Activated CD4-positive, alpha-beta memory T cell treated with anti-CD3 and anti-CD28 coated beads for 36 hours (primary cell): ENCODE measurements around the gene F5. TPM values are rescaled to one million over a fixed set of nuclear protein-coding genes. Genes with fewer than 3 reads are reported as not detected.

Experiments
- CTCF ChIA-PET: fragments of 350-600 bp; sonication (Branson Sonifier 250); formaldehyde crosslinking; loops from one replicate; lab custom pipeline; 2021; ENCODE audit warnings: antibody characterized with exemption, inconsistent platforms; lab: Charles Lee
- POLR2A ChIA-PET: fragments of 350-600 bp; sonication (Branson Sonifier 250); formaldehyde crosslinking; loops from one replicate; lab custom pipeline; 2021; ENCODE audit warnings: antibody characterized with exemption; lab: Charles Lee
- DNase-seq: peaks from one replicate; pipeline ENCODE4 v3.0.0-alpha.2; 2020
- H3K27ac Mint-ChIP-seq: one replicate; pipeline ENCODE4 v1.8.0; 2021; ENCODE audit warnings: mixed read lengths
- H3K27me3 Mint-ChIP-seq: one replicate; pipeline ENCODE4 v1.8.0; 2021; ENCODE audit warnings: mixed read lengths
- H3K36me3 Mint-ChIP-seq: one replicate; pipeline ENCODE4 v1.8.0; 2021; ENCODE audit warnings: mixed read lengths
- H3K4me1 Mint-ChIP-seq: one replicate; pipeline ENCODE4 v1.8.0; 2021; ENCODE audit warnings: low read depth, mixed read lengths
- H3K4me3 Mint-ChIP-seq: one replicate; pipeline ENCODE4 v1.8.0; 2021; ENCODE audit warnings: mild to moderate bottlenecking, mixed read lengths
- H3K9me3 Mint-ChIP-seq: one replicate; pipeline ENCODE4 v1.8.0; 2021; ENCODE audit warnings: mixed read lengths
- intact Hi-C: fragments of 100-400 bp; cut with micrococcal nuclease; formaldehyde crosslinking; loops from one replicate; pipeline ENCODE4 v1.15.1; 2023
- total RNA-seq, 2 experiments: library from RNA; stranded (reverse); gene quantifications; one replicate each; pipeline ENCODE4 v1.2.3, GENCODE V29; 2021

F5 gene
- total RNA-seq, 2 experiments from 2014 or later = 50.8 to 51.1 TPM

DNA sequence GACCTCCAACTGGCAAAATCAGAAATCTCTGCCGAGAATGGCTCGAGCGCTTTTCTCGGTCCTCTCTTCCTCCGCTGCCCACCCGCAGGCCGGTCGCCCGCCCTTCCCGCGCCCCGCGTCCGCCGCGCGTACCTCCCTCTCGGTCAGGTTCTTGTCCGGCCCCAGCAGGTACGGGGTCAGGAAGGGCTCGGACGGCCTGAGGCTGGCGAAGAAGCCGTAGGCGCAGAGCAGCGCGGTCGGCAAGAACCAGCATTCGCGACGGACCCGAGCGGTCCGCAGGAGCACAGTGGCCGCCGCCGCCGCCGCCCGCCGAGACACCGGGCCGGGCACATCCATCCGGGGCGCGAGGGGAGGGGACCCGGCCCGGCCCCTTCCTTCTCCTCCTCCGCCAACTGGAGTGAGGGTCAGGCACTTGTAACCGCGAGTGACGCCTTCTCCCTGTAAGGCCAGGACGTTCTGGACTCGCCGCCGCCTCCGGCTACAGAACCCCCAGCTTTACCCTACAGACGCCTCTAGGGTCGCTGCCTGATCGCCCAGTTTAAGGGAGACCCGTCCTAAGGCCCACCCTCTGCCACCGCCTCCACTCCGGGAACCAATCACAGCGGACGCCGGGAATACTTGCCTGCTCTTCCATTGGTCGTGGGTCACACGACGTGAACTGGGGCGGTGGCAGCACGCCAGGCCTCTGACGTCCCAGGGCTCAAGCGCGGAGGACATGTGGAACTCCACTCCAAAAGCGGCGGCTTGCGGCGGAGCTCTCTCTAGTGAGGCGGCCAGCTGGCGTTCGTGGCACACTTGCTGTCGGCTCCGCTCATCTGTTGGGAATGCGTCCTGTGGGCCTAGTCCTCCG, 100.6 kb downstream of the F5 start, which contains the start of gene SLC19A2:
Gene SLC19A2 (minus strand): TSS at position 514 of the 850 bp plus-strand sequence. CDS start 178 bp downstream, at position 336.
- Mint-ChIP-seq H3K27ac (peak within 1 kb of the TSS; percentile 83), H3K4me3 (peak within 1 kb of the TSS; percentile 79), H3K36me3 (peaks cover 3% of the 10 kb centered on the region), H3K4me1 (peaks cover 53% of the 10 kb centered on the region), H3K9me3 (no peaks in the 10 kb centered on the region), H3K27me3 (no peaks in the 10 kb centered on the region)
- ChIA-PET POLR2A (interaction anchor here (0.9 to 1.3 kb wide), 3 partner anchors 23 to 118 kb away, joined by 4 to 5 read pairs (median 4); partner anchors contain the start of genes BLZF1 and NME7), CTCF (interaction anchor here (0.9 to 1.3 kb wide), 2 partner anchors 19 to 116 kb away, joined by 3 read pairs; no protein-coding TSS in a partner anchor)
- intact Hi-C loops = loop anchor here (1.0 to 10.0 kb wide), 9 partner anchors 62 to 589 kb away; partner anchors contain the start of genes ATP1B1, KIFAP3, METTL18 and NME7
- DNase-seq = peak; percentile 96

DNA sequence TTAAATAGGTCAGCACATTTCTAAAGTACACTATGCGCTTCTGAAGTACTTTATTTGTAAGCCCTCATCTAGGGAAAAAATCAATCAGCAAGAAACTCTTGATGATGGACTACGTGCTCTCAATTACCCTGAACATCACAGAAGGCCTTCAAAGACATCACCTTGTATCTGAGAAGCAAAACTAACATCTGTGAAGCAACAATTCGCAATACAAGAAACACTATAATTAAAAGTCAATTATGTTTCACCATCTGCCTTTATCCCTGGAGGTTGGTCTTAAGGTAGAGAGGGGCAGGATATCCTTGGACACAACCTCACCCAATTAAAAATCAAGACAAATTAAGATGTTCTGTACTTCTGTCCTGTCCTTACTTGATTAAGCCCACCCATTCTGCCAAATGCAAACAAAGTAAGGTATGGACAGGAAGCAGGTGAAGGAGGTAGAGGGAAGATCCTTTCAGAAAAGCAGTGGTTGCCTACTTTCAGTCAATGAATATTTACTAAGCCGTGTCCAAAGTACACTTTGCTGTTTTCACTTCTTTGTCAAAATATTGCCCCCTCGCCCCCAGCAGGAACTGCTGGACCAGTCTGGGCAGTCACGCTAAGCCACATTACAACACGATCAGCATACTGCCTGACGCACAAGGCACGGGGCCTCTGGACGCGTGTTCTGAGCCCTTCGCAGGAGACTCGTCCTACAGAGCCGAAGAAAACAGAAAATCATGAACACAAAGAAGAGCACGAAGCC, 101.4 kb downstream of the F5 start:
- H3K36me3 Mint-ChIP-seq = peaks cover 3% of the 10 kb centered on the region
- POLR2A ChIA-PET = no interaction called here

DNA sequence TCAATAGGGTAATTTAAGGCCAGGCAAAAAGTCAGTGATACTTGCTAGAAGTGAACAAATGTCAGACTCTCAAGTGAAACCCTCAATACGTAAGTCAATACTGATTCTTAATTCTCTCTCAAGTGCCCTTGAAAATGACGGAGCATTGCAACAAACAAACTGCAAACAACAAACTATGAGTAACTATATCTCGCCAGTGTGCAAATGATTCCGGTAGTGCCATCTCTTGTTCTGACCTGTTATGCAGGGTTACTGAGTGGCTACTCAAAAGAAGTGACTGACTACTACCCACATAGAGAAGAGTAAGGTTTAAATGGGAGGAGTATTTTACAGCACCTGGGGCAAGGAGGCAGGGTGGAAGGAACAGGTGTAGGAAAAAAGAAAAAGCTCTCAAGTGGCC, 102.2 kb downstream of the F5 start:
- Mint-ChIP-seq H3K4me1 (peaks cover 49% of the 10 kb centered on the region), H3K9me3 (no peaks in the 10 kb centered on the region), H3K27ac (no peak overlapping the region), H3K27me3 (no peaks in the 10 kb centered on the region), H3K4me3 (peak overlapping the region; percentile 79), H3K36me3 (peaks cover 3% of the 10 kb centered on the region)
- ChIA-PET POLR2A (no interaction called here), CTCF (interaction anchor here (1.4 kb wide), 1 partner anchor 18 kb away, joined by 4 read pairs; no protein-coding TSS in a partner anchor)
- DNase-seq = no peak
- intact Hi-C loops = loop anchor here (2.0 to 10.0 kb wide), 4 partner anchors 209 to 591 kb away; partner anchors contain the start of genes ATP1B1 and KIFAP3

More for the DNA sequence above, 101.4 kb downstream of the F5 start:
- Mint-ChIP-seq H3K27me3 (no peaks in the 10 kb centered on the region), H3K27ac (peak overlapping the region; percentile 42), H3K4me1 (peaks cover 53% of the 10 kb centered on the region), H3K4me3 (peak overlapping the region; percentile 79), H3K9me3 (no peaks in the 10 kb centered on the region)
- DNase-seq = peak; percentile 57
- intact Hi-C loops = loop anchor here (1.0 to 10.0 kb wide), 7 partner anchors 62 to 590 kb away; partner anchors contain the start of genes ATP1B1, KIFAP3 and NME7
- CTCF ChIA-PET = interaction anchor here (1.3 kb wide), 1 partner anchor 117 kb away, joined by 3 read pairs; no protein-coding TSS in a partner anchor

DNA sequence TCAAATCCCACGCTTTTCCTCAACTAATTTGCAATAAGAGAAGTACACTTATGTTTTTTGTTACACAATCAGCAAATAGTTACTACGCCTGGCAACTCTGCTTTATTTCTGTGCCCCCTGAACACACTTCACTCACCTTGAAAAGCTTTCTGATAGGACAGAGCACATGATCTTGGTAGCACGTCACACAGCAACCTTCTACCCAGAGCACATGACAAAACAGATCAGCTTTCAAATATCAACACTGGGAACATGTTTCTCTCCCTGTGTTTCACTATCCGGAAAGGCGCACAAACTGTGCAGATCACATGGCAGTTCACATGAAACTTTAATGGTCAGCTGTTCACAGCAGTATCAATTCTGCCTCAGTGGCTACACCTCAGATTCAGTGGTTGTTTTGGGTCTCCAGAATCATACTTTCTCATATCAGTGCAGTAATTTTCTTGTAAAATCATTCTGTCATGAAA, 102.7 kb downstream of the F5 start:
- H3K27ac Mint-ChIP-seq = no peak overlapping the region
- ChIA-PET CTCF (interaction anchor here (1.4 kb wide), 2 partner anchors 18 to 229 kb away, joined by 4 read pairs; no protein-coding TSS in a partner anchor), POLR2A (no interaction called here)
- H3K4me3 Mint-ChIP-seq = peak overlapping the region; percentile 6
- H3K9me3 Mint-ChIP-seq = no peaks in the 10 kb centered on the region
- DNase-seq = no peak
- no peaks in the 10 kb centered on the region for H3K27me3 Mint-ChIP-seq
- peaks cover 44% of the 10 kb centered on the region for H3K4me1 Mint-ChIP-seq
- intact Hi-C loops = loop anchor here (10.0 kb wide), 3 partner anchors 349 to 591 kb away; partner anchors contain the start of genes ATP1B1 and KIFAP3
- H3K36me3 Mint-ChIP-seq = peaks cover 3% of the 10 kb centered on the region

DNA sequence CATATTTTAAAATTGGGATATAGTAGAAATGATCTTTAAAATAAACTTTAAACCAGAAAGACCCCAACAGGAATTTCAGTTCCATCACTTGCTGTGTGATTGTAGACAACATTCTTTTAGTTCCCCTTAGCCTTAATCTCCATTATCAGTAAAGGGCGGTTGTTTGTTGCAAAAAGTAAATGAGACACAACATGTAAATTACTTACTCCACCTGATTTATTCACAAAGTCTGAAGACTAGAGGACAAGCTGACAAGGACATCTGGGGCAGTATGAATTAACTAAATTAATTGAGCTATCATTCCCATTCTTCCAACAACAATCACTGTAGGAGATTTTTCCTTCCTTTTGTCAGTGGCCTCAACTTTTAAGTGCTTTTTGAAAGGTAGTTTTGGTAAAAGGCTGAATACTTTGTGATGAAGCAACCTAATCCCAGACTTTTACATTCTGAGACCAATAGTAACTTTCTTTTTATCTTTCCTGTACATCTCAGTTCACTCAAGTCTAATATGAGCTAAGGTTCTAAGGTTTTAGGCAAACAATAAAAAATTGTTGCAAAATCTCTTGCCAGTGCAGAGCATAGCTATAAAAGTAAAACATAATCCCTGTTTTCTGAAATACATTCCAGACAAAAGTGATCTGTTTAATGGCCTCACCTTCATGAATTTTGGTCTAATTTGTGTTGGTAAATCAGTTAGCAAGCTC, 106.8 kb downstream of the F5 start:
- no peak for DNase-seq
- H3K27ac Mint-ChIP-seq = no peak overlapping the region
- CTCF ChIA-PET = interaction anchor here (0.7 to 0.9 kb wide), 2 partner anchors 233 to 1113 kb away, joined by 4 read pairs; no protein-coding TSS in a partner anchor
- H3K9me3 Mint-ChIP-seq = no peaks in the 10 kb centered on the region
- intact Hi-C loops = loop anchor here (10.0 kb wide), 3 partner anchors 345 to 595 kb away; partner anchors contain the start of genes ATP1B1 and KIFAP3
- no peak overlapping the region for H3K4me3 Mint-ChIP-seq
- peaks cover 16% of the 10 kb centered on the region for H3K4me1 Mint-ChIP-seq
- H3K36me3 Mint-ChIP-seq = peaks cover 14% of the 10 kb centered on the region
- POLR2A ChIA-PET = no interaction called here
- H3K27me3 Mint-ChIP-seq = no peaks in the 10 kb centered on the region

DNA sequence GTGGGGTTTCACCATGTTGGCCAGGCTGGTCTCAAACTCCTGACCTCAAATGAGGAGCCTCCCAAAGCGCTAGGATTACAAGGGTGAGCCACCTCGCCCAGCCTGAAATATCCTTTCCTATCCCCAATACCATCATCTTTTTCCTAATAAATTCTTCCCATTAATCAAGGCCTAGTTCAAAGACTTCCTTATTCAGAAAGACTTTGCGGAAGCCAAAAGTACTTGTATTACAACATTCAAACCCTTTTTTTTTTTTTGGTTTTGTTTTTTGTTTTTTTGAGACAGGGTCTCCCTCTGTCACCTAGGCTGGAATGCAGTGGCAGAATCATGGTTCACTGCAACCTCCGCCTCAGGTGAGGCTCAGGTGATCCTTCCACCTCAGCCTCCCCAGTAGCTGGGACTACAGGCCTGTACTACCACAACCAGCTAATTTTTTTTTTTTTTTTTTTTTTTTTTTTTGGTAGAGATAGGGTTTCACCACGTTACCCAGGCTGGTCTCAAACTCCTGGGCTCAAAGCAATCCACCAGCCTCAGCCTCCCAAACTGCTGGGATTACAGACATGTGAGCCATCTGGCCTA, 108.1 kb downstream of the F5 start:
- POLR2A ChIA-PET = no interaction called here
- no peak for DNase-seq
- Mint-ChIP-seq H3K27ac (no peak overlapping the region), H3K4me3 (no peak overlapping the region), H3K36me3 (peaks cover 11% of the 10 kb centered on the region), H3K9me3 (no peaks in the 10 kb centered on the region), H3K27me3 (no peaks in the 10 kb centered on the region), H3K4me1 (peaks cover 6% of the 10 kb centered on the region)
- CTCF ChIA-PET = no interaction called here
- intact Hi-C loops = no loop called here

DNA sequence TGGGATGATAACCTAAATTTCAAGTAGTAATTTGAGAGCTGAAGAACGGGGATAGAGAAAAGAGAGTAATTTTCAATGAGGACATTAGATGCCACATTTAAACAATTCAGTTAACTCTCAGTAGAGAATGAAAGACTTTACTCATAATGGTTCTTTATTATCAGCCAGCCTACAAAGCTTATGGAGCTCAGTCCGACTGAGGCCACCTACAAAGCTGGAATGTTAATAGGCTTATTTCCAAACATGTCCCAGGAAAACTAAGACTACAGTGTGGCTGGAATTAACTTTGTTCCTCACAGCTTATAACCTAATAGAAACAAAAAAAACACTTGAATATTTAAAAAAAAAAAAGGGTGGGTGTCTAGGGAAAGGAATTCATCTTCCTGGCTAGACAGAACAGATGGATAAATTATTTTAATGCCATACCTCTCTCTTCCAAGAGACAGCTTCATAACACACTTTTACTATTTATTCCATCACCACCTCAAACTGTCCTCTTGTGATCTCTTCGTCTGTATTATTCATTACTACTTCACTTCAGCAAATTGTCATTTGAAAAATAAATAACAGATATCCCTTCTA, 110.4 kb downstream of the F5 start:
- DNase-seq = no peak
- intact Hi-C loops = no loop called here

DNA sequence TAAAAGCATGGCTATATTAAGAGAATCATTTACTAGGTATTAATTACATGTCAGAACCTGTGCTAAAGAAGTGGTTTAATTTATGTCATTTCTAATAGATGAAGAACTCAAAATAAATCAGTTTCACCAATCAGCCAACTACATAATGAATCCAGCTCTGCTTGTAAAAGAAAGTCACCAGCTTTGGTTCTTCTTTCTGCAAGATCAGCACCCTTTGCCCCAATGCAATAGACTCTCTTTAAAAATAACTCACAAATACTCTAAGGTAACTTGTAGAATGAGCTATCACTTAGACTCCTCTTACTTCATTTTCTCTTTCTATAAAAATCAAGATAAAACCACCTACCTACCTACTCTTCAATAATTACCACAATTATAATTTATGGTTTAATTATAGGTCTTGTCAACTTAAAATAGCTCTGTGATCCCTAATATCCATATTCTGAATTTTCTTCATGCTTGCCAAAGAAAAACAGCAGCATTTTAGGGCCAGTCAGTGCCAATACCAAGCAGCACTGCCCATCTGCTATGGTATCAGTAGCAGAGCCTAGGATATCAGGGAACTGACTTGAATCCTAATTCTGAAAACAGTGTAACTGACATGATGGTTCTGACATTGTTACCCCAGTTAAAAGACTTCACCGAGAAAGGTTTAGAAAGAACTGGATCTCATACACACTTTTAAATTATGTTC, 111.8 kb downstream of the F5 start:
- CTCF ChIA-PET = no interaction called here
- no peak overlapping the region for H3K27ac Mint-ChIP-seq
- intact Hi-C loops = no loop called here

More for the DNA sequence above, 110.4 kb downstream of the F5 start:
- H3K4me1 Mint-ChIP-seq = peaks cover 2% of the 10 kb centered on the region
- no peaks in the 10 kb centered on the region for H3K9me3 Mint-ChIP-seq
- peaks cover 11% of the 10 kb centered on the region for H3K36me3 Mint-ChIP-seq
- CTCF ChIA-PET = no interaction called here
- H3K4me3 Mint-ChIP-seq = no peak overlapping the region
- H3K27me3 Mint-ChIP-seq = no peaks in the 10 kb centered on the region
- no peak overlapping the region for H3K27ac Mint-ChIP-seq
- POLR2A ChIA-PET = no interaction called here

DNA sequence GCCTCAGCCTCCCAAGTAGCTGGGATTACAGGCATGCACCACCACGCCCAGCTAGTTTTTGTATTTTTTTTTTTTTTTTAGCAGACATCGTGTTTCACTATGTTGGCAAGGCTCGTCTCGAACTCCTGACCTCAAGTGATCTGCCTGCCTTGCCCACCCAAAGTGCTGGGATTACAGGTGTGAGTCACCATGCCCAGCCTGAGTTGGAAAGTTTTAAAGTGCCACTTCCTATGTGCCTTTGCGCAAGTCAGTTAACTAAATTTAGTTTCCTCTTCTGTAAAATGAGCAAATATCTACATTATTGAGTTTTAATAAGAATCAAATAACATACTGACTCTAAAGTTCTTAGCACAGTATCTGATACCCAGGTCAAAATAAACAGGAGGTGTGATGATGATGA, 112.9 kb downstream of the F5 start:
- Mint-ChIP-seq H3K36me3 (peaks cover 11% of the 10 kb centered on the region), H3K4me1 (peaks cover 5% of the 10 kb centered on the region), H3K27ac (no peak overlapping the region), H3K9me3 (no peaks in the 10 kb centered on the region), H3K27me3 (no peaks in the 10 kb centered on the region), H3K4me3 (no peak overlapping the region)
- DNase-seq = no peak
- intact Hi-C loops = no loop called here
- ChIA-PET CTCF (no interaction called here), POLR2A (no interaction called here)

More for the DNA sequence above, 111.8 kb downstream of the F5 start:
- Mint-ChIP-seq H3K4me3 (no peak overlapping the region), H3K4me1 (peaks cover 2% of the 10 kb centered on the region), H3K36me3 (peaks cover 11% of the 10 kb centered on the region), H3K27me3 (no peaks in the 10 kb centered on the region), H3K9me3 (no peaks in the 10 kb centered on the region)
- DNase-seq = no peak
- POLR2A ChIA-PET = no interaction called here

DNA sequence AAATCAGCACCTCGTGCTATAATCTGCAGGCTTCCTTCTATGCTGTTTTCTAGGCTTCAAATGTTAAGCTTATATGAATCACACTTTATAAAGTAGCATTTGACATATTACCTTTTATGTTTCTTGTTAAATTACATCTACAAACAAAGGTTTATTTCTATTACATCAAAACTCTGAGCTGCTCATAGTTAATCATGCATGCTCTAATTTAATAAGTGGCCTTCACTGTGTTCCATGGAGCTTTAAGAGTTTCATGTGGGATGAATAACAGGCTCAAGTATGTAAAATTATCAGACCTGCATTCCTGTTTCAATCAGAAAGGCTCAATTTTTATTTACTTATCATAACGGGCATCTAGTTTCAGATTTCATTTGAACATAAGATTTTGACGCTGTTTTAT, 113.5 kb downstream of the F5 start:
- ChIA-PET POLR2A (no interaction called here), CTCF (no interaction called here)
- Mint-ChIP-seq H3K4me3 (no peak overlapping the region), H3K4me1 (peaks cover 5% of the 10 kb centered on the region), H3K36me3 (peaks cover 11% of the 10 kb centered on the region), H3K27ac (no peak overlapping the region), H3K27me3 (no peaks in the 10 kb centered on the region), H3K9me3 (no peaks in the 10 kb centered on the region)
- DNase-seq = no peak
- intact Hi-C loops = no loop called here
